HG03139 (cell line): Measurements from ENCODE around the gene ZFP36L1.
A peak's percentile ranks its signal among the peaks of the same experiment; 100 is the strongest.

Experiments
- ATAC-seq: cut with Tn5 transposase; IDR thresholded peaks from one replicate; pipeline ENCODE4 v1.9.1; 2021; ENCODE audit not compliant: unreplicated experiment

The ZFP36L1 gene

GRCh38 chr14:68816183-68816942 is 23.5 kb upstream of the ZFP36L1 start:
- peak; percentile 37 for ATAC-seq

- ATAC-seq = no peak
Measured at GRCh38 chr14:68815298-68816182, 22.7 kb upstream of the ZFP36L1 start.

- peak; percentile 41 for ATAC-seq
Measured at GRCh38 chr14:68814539-68815297, 21.9 kb upstream of the ZFP36L1 start.

- ATAC-seq = no peak
Measured at GRCh38 chr14:68814238-68814538, 21.3 kb upstream of the ZFP36L1 start.

GRCh38 chr14:68813318-68813838 is 20.5 kb upstream of the ZFP36L1 start:
- ATAC-seq = no peak

- no peak for ATAC-seq
Measured at GRCh38 chr14:68811171-68811570, 18.3 kb upstream of the ZFP36L1 start.

- ATAC-seq = no peak
Measured at GRCh38 chr14:68810173-68811153, 17.6 kb upstream of the ZFP36L1 start.

GRCh38 chr14:68809524-68809923 is 16.7 kb upstream of the ZFP36L1 start:
- no peak for ATAC-seq

GRCh38 chr14:68808696-68809480 is 16.0 kb upstream of the ZFP36L1 start:
- ATAC-seq = no peak

GRCh38 chr14:68807987-68808386 is 15.1 kb upstream of the ZFP36L1 start:
- ATAC-seq = no peak

- ATAC-seq = no peak
Measured at GRCh38 chr14:68807148-68807600, 14.3 kb upstream of the ZFP36L1 start.

- ATAC-seq = no peak
Measured at GRCh38 chr14:68806526-68807147, 13.8 kb upstream of the ZFP36L1 start.

GRCh38 chr14:68805414-68805813 is 12.5 kb upstream of the ZFP36L1 start:
- ATAC-seq = no peak

GRCh38 chr14:68801631-68802030 is 8.8 kb upstream of the ZFP36L1 start:
- ATAC-seq = no peak

GRCh38 chr14:68800953-68801352 is 8.1 kb upstream of the ZFP36L1 start:
- no peak for ATAC-seq

GRCh38 chr14:68800390-68800789 is 7.5 kb upstream of the ZFP36L1 start:
- no peak for ATAC-seq

- no peak for ATAC-seq
Measured at GRCh38 chr14:68798621-68799020, 5.8 kb upstream of the ZFP36L1 start.

- no peak for ATAC-seq
Measured at GRCh38 chr14:68797121-68797670, 4.3 kb upstream of the ZFP36L1 start.
